ENCODE results near the gene ASF1B.

GRCh38 chr19:14091813-14092462 is 44.5 kb downstream of the ASF1B start:
- TF ChIP-seq POLR2A (IDR thresholded peaks at IDR 0.05; ENCODE audit: low read depth, low read length): no peak
- TF ChIP-seq CTCF (IDR thresholded peaks at IDR 0.05; ENCODE audit: extremely low read depth in 1 of 2, insufficient read depth in 1 of 2, low read depth in 1 of 2, low read length in 2 of 2): no peak
- TF ChIP-seq EZH2 (IDR thresholded peaks at IDR 0.05; ENCODE audit: borderline replicate concordance, low read depth, low read length, severe bottlenecking): no peak
- no peak for TF ChIP-seq POLR2AphosphoS5 (IDR thresholded peaks at IDR 0.05; ENCODE audit: insufficient read depth, low read depth, low read length)
- no peak for TF ChIP-seq FOS (IDR thresholded peaks at IDR 0.05; ENCODE audit: borderline replicate concordance, insufficient read depth, low read length)
- TF ChIP-seq MAX (IDR thresholded peaks at IDR 0.05; ENCODE audit: insufficient read depth, insufficient read length): no peak
- TF ChIP-seq MYC (IDR thresholded peaks at IDR 0.05; ENCODE audit: low read depth, low read length): no peak
- no peak for TF ChIP-seq GATA2 (IDR thresholded peaks at IDR 0.05; ENCODE audit: insufficient read depth, insufficient read length, low read depth, low read length)
- no peak for TF ChIP-seq JUN (IDR thresholded peaks at IDR 0.05; ENCODE audit: borderline replicate concordance, insufficient read depth, insufficient read length, low read depth)
